GM18507 (cell line): Measurements from ENCODE around the gene SNTG2.

ENCODE experiments used
- DNase-seq: peaks from one replicate; pipeline ENCODE4 v3.0.0; 2011; ENCODE audit warnings: low read depth; ENCODE audit not compliant: insufficient read length; ENCODE audit errors: extremely low spot score
- FAIRE-seq: peaks from 2 replicates; lab custom pipeline; 2011; peaks lifted over from hg19 to GRCh38; lab: Jason Lieb, UNC

The SNTG2 gene

DNA sequence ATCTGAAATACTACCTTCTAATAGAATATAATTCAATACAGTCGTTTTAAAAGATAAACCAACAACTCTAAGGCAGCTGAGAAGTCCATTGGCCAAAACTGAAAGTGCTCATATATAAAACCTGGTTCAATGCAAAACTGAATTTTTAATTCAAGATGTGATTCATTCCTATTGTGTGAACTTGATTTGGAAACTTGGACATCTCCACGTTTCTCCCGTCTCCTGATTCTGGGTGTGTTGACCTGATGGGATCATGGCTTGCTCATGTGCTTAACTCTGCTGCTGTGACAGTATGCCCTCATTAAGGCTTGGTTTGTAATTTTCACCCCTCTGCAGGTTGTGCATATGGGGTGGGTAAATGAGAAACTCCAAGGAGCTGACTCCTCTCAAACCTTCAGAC lies 296.3 kb downstream of the SNTG2 start:
- FAIRE-seq: no peak
- DNase-seq: no peak

DNA sequence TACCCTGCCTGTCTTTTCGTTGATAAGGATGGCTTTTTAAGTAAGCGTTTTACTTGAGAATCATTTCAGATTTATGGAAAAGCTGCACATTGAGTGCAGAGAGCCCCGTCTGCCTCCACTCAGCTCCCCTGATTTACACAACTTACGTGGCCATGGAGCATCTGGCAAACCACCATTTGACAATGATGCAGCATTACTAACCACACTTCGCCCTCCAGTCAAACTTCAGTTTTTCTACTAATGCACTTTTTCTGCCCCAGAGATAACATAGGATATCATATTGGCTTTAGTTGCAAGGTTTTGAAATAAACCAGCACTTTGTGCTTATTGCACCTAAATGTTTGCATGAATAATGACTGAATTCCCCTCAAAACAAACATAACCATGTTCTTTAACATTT lies 297.5 kb downstream of the SNTG2 start:
- no peak for DNase-seq
- no peak for FAIRE-seq

DNA sequence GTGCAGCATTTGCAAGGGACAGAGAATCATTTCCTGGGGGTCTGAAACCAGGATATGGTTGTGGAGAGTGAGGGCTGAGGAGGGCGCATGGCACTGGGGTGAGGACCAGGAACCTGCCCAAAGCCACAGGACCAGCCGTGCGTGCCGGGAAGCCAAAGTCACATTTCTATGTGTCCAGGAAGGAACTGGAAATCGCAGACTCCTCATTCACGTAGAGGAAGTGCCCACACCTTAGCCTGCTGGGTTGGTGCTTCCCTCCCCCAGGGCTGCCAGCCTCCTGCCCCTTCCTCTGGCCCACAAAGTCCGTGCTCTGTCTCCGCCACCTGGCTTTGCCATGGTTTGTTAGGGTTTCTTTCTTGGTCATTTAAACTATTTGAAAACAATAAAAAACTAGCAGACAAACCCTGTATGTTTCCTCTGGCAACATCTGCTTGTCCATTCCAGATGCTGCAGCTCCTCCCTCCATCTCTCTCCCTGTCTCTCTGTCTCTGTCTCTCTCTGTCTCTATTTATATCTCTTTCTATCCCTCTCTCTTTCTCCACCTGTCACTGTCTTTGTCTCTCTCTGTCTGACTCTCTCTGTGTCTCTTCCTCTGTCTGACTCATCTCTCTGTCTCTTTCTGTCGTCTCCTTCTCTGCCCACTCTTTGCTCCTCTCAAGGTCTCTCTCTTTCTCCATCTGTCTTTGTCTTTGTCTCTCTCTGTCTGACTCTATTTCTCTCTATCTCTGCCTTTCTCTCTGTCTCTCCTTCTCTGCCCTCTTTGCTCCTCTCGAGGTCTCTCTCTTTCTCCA lies 299.4 kb downstream of the SNTG2 start:
- FAIRE-seq: no peak
- no peak for DNase-seq

DNA sequence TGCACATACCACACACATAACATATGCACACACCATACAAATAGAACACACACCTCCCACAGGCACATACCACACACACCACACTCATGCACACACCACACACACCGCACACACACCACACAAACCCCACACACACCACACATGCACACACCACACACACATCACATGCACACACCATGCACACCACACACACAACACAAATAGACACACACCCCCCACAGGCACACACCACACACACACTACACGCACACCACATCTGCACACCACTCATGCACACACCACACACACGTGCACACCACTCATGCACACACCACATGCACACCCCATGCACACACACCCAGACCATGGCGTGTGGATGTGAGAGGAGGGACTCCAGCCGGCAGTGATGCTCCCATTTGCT lies 300.9 kb downstream of the SNTG2 start:
- DNase-seq (no peak), FAIRE-seq (no peak)

DNA sequence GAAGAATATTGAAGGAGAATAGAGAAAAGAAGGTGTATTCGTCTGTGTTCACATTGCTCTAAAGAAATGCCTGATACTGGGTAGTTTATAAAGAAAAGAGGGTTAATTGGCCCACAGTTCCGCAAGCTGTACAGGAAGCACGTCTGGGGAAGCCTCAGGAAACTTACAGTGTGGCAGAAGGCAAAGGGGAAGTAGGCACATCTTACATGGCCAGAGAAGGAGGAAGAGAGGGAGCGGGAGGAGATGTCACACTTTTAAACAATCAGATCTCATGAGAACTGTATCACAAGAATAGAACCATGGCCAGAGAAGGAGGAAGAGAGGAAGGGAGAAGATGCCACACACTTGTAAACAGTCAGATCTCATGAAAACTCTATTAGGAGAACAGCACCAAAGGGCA lies 303.0 kb downstream of the SNTG2 start:
- no peak for DNase-seq
- FAIRE-seq: no peak

DNA sequence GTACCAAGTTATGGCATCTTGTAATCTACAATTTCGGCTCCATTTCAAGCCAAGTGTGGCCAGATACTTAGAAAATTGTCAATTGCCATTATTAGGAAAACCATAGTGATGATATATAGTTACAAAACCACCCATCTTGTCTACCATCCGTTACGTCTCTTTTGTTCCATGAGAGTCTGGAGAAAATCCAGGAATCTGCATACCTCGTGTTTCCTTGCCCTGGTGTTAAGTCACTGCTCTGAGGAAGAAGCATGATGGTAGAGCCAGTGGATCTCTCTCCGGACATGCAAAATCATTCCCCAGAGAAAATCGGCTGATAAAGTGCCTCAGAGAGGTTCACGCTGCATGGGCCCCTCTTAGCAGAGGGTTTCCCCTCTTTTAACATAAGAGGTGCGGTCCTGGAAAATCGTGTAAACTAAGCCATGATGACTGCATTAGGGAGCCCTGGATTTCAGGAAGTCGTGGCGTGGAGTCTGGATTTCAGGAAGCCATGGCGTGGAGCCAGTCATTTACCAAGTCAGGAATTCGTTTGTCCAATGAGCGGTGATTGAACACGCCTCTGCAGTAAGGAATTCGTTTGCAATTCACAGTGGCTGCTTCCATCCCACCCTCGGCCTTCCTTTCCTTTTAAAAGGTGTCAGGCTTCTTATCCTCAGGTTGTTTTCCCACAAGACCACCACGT lies 304.2 kb downstream of the SNTG2 start:
- DNase-seq: no peak
- no peak for FAIRE-seq

DNA sequence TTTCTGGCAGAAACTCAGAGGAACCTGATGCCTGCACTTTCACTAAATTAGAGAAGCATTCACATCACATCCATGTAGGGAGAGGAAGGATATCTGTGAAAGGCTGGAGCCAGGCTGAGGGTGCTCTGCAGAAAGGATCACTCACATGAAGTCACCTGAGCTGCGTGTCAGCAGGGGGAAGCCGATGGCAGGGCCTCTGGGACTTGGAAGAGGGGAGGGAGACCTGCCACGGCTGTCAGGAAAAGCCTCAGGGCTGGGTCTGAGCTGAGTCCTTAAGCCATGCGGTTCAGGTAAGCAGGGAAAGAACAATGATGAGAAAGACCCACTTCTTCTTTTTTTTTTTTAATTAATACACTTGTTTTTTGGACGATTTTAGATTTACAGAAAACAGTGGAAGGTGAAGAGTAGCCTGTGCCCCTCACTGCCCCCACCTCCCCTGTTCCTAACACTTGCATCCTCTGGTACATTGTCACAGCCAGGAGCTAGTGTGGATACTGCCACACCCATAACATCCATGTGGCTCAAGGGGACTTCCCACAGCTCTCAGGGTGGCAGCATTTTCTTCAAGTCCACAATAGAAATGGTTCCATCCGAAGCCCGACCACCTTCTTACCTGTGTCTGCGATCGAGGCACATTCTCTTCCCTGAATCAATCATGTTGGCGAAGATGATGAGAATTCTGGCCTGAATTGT lies 306.1 kb downstream of the SNTG2 start:
- FAIRE-seq: no peak
- DNase-seq: no peak

DNA sequence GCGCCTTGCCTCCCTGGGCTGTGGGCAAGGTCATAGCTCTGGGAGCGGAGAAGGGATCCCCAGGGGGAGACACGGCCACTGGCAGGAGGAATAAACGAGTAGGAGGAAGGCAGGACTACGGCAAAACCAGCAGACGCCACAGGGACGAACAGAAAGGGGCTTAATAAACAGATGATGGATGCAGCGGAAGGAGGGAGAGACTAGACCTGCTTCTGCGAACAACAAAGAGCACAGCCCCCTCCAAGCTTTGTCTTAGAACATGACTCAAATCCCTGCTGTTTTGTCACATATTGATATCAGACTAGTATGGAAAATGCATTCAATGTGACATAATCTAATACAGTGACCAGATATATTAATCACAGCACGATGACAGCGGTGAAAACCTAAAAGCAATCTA lies 306.7 kb downstream of the SNTG2 start:
- FAIRE-seq (no peak), DNase-seq (no peak)

DNA sequence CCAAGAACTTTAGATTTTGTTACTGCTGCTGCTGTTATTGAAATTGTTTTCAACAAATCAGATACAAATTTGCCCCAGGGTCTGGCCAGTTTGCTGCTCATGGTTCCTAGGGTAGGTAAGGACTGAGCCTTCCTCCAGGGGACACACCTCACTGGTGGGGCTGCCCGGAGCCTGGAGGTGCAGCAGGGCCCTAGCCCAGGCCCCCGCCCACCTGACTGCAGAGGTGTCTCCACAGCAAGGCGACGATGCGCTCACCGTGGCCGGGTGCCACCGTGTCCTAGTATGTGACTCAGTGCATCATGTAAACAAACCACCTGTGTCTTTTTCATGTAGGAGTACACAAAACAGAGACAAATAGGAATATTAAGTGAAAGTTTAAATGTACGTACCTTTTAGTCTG lies 309.1 kb downstream of the SNTG2 start:
- no peak for DNase-seq
- FAIRE-seq: no peak

DNA sequence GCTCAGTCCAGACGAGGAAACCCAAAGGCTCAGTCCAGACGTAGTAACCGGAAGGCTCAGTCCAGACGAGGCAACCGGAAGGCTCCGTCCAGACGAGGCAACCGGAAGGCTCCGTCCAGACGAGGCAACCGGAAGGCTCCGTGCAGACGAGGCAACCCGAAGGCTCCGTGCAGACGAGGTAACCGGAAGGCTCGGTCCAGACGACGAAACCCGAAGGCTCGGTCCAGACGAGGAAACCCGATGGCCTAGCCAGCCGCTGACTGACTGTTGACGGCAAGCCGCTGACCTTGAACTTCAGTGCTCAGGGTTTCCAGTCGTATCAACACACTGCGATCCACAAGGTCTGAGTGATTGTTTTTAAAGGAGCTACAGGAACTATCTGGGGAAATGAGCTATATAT lies 312.0 kb downstream of the SNTG2 start:
- FAIRE-seq (no peak), DNase-seq (no peak)

DNA sequence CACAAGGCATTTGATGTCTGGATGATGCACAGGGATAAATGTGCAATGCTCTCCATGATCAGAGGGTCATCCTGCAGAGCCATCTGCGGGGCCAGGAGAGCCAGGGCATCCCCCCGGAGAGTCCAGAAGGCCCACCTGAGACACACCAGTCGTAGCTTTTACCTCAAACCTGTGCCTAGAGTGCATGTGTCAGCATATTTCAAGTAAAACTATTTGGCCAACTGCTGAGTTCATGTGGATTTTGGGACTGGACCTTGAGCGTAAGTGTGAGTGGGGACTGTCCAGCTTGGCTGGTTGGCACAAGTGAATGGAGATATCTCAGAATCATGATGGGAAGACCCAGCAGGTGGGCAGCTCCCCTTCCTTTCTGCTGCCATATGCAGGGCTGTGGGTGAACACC lies 314.8 kb downstream of the SNTG2 start:
- FAIRE-seq (no peak), DNase-seq (no peak)

DNA sequence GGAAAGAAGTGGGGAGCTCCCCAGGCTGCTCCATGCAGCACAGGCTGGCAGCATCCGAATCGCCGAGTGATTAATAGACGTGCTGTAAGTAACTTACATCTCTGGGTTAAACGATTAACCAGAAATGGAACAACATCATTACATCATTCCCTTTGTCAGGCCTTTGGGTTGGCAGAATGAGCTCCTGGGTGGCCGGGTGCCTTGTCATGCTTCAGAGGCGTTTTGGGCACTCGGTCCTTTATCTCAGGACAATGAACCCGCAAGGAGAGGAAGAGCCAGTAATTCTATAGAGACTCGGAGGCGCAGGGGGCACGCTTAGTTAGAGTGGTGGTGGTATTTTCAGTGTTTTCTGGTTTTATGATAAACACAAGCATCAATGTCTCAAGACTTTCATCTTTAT lies 315.7 kb downstream of the SNTG2 start:
- DNase-seq (no peak), FAIRE-seq (no peak)

DNA sequence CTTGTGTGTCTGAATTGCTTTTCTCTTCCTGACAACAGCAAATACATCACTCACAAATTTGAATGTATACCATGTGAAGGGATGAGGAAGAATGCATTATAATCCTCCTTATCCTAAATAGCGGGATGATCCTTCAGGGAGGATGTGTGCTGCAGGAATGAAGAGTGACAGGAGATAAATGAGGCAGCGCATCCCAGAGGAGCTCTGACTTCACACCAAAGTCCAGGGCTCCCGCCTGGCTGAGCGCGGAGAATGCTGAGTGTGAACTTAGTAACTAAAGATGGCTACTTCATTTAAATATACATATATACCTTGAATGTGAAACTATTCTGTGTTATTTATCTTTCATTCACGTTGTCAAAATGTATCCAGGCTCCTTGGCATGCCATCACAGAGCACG lies 317.4 kb downstream of the SNTG2 start:
- no peak for FAIRE-seq

DNA sequence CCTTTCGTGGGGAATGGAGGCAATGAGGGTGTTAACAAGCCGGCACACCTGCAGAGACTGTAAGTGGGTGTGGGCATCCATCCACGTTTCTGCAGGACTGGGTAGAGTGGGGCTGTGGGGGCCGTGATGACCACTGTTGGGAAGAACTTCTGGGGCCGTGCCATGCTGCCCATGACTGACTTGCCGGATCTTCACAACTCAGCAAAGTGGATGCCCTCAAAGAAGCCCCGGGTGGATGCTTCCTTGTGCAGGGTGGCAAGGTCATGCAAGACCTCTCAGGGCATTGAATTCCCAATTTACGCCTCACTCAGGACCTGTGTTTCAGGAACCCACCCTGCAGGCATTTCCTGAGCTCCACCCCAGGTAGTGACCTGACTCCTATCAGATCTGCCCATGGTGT lies 319.2 kb downstream of the SNTG2 start:
- no peak for DNase-seq
- no peak for FAIRE-seq

More for the DNA sequence above, 317.4 kb downstream of the SNTG2 start:
- no peak for DNase-seq

DNA sequence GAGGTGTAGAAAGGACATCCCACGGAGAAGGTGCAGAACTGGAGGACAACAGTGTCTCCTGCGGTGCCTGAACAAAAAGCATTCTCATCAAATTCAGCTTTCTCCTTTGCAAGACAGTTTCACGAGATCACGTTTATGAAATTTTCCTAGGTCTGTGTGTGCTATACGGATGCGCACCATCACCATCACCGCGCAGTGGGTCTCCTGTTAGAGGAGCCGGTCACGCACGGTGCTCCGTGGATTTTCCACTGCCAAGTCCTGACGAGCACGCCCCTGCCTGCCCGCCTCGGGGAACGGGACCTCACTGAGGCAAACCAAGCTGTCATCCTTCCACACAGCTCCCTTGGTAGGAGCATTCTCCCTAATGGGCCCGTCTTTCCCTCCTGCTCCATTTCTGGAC lies 322.2 kb downstream of the SNTG2 start:
- no peak for DNase-seq
- no peak for FAIRE-seq

DNA sequence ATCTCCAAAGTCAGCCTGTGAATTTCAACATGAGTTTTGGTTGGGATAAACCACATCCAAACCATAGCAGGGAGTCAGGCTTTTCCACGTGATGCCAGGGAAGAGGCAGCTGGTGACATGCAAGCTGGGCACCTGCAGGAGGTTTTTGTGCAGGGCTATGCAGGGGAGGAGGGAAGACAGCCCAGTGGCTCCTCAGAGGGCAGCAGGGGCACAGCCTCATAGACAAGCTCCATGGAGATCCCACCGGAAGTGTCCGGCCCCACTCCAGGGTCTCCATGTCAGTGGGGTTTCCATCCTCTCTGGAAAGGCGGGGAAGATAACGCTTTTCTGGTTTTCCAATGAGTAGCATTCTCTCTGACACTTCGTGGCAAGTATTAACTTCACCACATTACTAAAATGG lies 327.0 kb downstream of the SNTG2 start:
- FAIRE-seq: no peak
- no peak for DNase-seq

DNA sequence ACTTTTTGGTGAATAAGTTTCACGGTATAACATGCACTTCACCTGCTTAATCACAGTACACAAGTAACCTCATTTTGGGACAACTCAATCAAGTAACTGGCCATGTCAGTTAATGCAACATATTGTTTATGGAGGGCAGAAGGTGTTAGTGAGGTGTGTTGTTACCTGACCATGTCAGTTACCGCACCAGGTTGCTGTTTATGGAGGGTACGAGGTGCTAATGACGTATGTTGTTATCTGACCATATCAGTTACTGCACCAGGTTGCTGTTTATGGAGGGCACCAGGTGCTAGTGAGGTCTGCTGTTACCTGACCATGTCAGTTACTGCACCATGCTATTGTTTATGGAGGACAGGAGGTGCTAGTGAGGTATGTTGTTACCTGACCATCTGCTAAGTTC lies 327.5 kb downstream of the SNTG2 start:
- FAIRE-seq: no peak
- DNase-seq: no peak

DNA sequence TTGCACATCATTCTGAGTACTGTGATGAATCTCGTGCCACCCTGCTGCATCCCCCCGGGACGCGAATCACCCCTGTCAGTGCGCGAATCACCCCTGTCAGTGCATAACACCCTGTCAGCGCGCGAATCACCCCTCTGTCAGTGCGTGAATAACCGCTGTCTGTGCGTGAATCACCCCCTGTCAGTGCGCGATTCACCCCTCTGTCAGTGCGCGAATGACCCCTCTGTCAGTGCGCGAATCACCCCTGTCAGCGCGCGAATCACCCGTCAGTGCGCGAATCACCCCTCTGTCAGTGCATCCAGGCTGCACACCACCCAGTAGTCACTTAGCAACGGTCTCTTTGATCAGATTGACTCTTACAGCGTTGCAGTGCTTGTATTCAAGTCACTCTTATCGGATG lies 328.2 kb downstream of the SNTG2 start:
- DNase-seq: no peak
- no peak for FAIRE-seq

DNA sequence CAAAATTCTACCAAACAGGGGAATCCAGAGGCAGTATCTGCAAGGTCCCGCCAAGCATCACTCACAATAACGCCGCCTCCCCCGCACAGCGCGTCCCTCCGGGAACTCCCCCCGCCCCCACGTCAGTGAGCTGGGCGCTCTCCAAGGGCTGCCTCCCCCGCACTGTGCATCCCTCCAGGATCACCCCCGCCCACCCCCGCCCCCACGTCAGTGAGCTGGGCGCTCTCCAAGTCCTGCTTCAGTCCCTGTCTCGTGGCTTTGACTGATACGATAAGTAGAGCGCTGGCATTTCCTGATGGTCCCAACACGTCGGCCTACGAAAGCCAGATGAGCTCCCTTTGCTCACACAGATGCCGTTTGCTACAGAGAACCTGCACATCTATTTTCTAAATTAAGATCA lies 331.9 kb downstream of the SNTG2 start:
- no peak for FAIRE-seq
- DNase-seq: no peak

DNA sequence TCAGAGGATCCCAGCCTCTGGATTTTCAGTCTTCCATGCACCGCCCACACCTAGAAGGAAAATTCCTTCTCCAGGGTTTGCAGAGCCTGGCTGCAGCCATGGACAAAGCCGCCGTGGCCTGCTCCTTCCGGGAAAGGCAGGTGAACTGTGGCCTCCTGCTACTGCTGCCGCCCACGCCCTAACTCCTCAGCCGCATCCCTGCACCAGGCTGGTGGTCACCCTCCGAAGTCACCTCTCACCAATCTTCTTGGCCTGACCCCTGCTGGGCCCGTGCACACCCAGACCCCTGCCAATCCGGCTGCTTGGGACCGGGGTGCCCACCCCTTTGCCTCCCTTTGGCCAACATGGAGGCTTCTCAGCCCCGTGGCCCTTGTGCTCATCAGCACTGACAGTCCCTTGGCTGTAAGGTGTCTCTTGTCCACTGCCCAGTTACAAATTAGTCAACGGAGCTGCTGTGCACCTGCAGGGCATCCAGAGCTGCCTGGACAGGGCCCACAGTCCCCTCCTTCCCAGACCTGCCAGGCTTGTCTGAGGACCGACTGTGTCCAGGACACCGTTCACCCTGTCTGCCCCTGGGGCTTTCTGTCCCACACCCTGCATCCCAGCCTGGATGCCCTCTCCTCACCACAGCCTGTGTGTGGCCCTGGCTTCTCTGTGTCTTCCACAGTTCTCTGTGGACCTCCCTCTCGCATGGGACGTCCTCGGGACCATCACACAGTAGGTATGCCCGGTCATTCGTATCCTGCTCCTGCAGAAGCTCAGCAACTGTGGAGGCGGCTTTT lies 332.6 kb downstream of the SNTG2 start:
- DNase-seq (no peak), FAIRE-seq (no peak)
